Testis (tissue), 3 donors: ENCODE results near the gene NAPB. TPM values are rescaled to one million over a fixed set of nuclear protein-coding genes. Genes with fewer than 3 reads are reported as not detected.

Experiments used
- DNase-seq: peaks from one replicate; pipeline ENCODE4 v3.0.0-alpha.2; 2019
- H3K27ac ChIP-seq, 2 donors: fragments of 200-600 bp; sonication (generic); one replicate each; pipeline ENCODE4 v1.5.1; 2019
- H3K27me3 ChIP-seq: fragments of 200-600 bp; sonication (generic); one replicate; pipeline ENCODE4 v1.5.1; 2019
- H3K36me3 ChIP-seq: fragments of 200-600 bp; sonication (generic); one replicate; pipeline ENCODE4 v1.5.1; 2017; ENCODE audit warnings: low read depth; ENCODE audit errors: missing control alignments
- H3K4me1 ChIP-seq: fragments of 200-600 bp; sonication (generic); one replicate; pipeline ENCODE4 v1.5.1; 2019
- H3K4me3 ChIP-seq, 2 donors: fragments of 200-600 bp; sonication (generic); one replicate each; pipeline ENCODE4 v1.5.1; 2017 to 2019
- H3K9me3 ChIP-seq: fragments of 200-600 bp; sonication (generic); one replicate; pipeline ENCODE4 v1.5.1; 2017
- POLR2A ChIP-seq: fragments of 450-650 bp; IDR thresholded peaks from one replicate; pipeline ENCODE4 v1.6.1; 2017; ENCODE audit warnings: antibody characterized with exemption, mild to moderate bottlenecking, moderate library complexity
- WGBS, 2 donors: methylation state at CpG; one replicate each; pipeline ENCODE4 v1.1.5; 2018; 5-methylcytosine and 5-hydroxymethylcytosine counted together
- intact Hi-C: fragments of 100-400 bp; cut with DNase I; formaldehyde crosslinking; loops from one replicate; pipeline ENCODE4 v1.15.1; 2023; ENCODE audit warnings: low total_unique reads
- polyA plus RNA-seq: library from polyadenylated mRNA; stranded (reverse); fragments of 350-450 nt; fragmentation: Illumina TruSeq; extraction: RNeasy Lipid Tissue Mini Kit (QIAGEN cat#74804); gene quantifications from one replicate; pipeline ENCODE4 v1.2.3, GENCODE V29; 2014; ENCODE audit warnings: low read depth, low replicate concordance; ENCODE audit not compliant: insufficient read depth
- total RNA-seq, 2 donors: library from RNA; depleted of rRNA; stranded (reverse); fragments of >200 nt; gene quantifications; one replicate each; pipeline ENCODE4 v1.2.3, GENCODE V29; 2016
- TF ChIP-seq, protein P1 (sequence below), 3 experiments: fragments of 450-650 bp in 2 of 3; fragments of 200-600 bp in 1 of 3; sonication (generic) in 1 of 3; IDR thresholded peaks; one replicate each; pipeline ENCODE4 v1.5.1; 2016 to 2019; ENCODE audit warnings: antibody characterized with exemption in 3 of 3, mild to moderate bottlenecking in 2 of 3, moderate library complexity in 1 of 3

NAPB gene
- total and polyA plus RNA-seq, 3 donors from 2014 or later = 14.7 to 40.4 (median 37.8) TPM

- H3K9me3 ChIP-seq = no peaks in the 10 kb centered on the region
- WGBS, 2 donors = 34% methylated on average over 8 of the region's 8 CpGs
- H3K4me3 ChIP-seq = no peak overlapping the region
- H3K4me1 ChIP-seq = peaks cover 6% of the 10 kb centered on the region
- DNase-seq = peak; percentile 89
- no peak overlapping the region for H3K27ac ChIP-seq
- H3K27me3 ChIP-seq = no peaks in the 10 kb centered on the region
- intact Hi-C loops = loop anchor here (10.0 kb wide), 1 partner anchor 163 kb away; the partner anchor contains the start of gene CST9
- no peak for TF ChIP-seq POLR2A
- TF ChIP-seq, protein P1, sequence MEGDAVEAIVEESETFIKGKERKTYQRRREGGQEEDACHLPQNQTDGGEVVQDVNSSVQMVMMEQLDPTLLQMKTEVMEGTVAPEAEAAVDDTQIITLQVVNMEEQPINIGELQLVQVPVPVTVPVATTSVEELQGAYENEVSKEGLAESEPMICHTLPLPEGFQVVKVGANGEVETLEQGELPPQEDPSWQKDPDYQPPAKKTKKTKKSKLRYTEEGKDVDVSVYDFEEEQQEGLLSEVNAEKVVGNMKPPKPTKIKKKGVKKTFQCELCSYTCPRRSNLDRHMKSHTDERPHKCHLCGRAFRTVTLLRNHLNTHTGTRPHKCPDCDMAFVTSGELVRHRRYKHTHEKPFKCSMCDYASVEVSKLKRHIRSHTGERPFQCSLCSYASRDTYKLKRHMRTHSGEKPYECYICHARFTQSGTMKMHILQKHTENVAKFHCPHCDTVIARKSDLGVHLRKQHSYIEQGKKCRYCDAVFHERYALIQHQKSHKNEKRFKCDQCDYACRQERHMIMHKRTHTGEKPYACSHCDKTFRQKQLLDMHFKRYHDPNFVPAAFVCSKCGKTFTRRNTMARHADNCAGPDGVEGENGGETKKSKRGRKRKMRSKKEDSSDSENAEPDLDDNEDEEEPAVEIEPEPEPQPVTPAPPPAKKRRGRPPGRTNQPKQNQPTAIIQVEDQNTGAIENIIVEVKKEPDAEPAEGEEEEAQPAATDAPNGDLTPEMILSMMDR (IDR thresholded peaks at IDR 0.05) = peak; percentile 73 to 90 (median 78)
- H3K36me3 ChIP-seq = no peaks in the 10 kb centered on the region
Observed at GRCh38 chr20:23441850-23442313, 20.6 kb upstream of the NAPB start.

- H3K4me3 ChIP-seq = no peak overlapping the region
- 71 to 84% methylated on average over 2 of the region's 2 CpGs for WGBS, 2 donors
- TF ChIP-seq, protein P1 (IDR thresholded peaks at IDR 0.05) = no peak
- TF ChIP-seq POLR2A = no peak
- H3K9me3 ChIP-seq = no peaks in the 10 kb centered on the region
- no peaks in the 10 kb centered on the region for H3K27me3 ChIP-seq
- H3K27ac ChIP-seq = no peak overlapping the region
- peaks cover 9% of the 10 kb centered on the region for H3K4me1 ChIP-seq
- DNase-seq = no peak
- intact Hi-C loops = loop anchor here (10.0 kb wide), 1 partner anchor 165 kb away; the partner anchor contains the start of gene CST9
- no peaks in the 10 kb centered on the region for H3K36me3 ChIP-seq
Observed at GRCh38 chr20:23440004-23440403, 18.7 kb upstream of the NAPB start.

GRCh38 chr20:23438661-23439060 lies 17.4 kb upstream of the NAPB start:
- WGBS, 2 donors = 71 to 72% methylated on average over 5 of the region's 5 CpGs
- TF ChIP-seq, protein P1 (IDR thresholded peaks at IDR 0.05) = no peak
- no peak for TF ChIP-seq POLR2A
- H3K4me1 ChIP-seq = peaks cover 9% of the 10 kb centered on the region

DNA sequence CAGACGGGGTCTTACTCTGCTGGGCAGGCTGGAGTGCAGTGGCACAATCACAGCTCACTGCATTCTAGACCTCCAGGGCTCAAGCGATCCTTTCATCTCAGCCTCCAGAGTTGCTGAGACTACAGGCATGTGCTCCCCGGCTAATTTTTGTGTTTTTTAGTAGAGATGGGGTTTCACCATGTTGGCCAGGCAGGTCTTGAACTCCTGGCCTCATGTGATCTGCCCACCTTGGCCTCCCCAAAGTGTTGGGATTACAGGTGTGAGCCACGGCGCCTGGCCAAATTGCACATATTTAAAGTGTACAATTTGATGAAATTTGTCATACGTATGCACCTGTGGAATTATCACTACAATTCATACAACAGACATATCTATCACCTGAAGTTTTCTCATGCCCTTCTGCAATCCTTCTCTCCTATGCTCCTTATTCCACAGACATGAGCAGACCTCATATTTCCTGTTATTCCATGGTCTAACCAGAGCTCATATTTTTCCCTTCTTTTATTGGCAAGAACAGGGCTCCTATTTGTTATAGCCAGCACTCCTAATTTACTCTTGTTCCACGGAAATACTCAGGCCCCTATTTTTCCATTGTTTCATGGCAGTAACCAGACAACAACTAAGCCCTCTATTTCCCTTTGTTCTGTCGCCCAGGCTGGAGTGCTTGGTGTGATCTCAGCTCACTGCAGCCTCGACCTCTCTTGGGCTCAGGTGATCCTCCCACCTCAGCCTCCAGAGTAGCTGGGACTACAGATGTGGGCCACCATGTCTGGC lies 16.0 kb upstream of the NAPB start:
- intact Hi-C loops = no loop called here
- Histone ChIP-seq H3K36me3 (no peaks in the 10 kb centered on the region), H3K4me3 (no peak overlapping the region), H3K27me3 (no peaks in the 10 kb centered on the region), H3K9me3 (no peaks in the 10 kb centered on the region), H3K4me1 (peaks cover 7% of the 10 kb centered on the region), H3K27ac (no peak overlapping the region)
- DNase-seq = no peak
- TF ChIP-seq POLR2A = no peak
- TF ChIP-seq, protein P1 (IDR thresholded peaks at IDR 0.05) = no peak
- WGBS, 2 donors = 84 to 85% methylated on average over 9 of the region's 9 CpGs

More at GRCh38 chr20:23438661-23439060, 17.4 kb upstream of the NAPB start:
- Histone ChIP-seq H3K4me3 (no peak overlapping the region), H3K27me3 (no peaks in the 10 kb centered on the region), H3K9me3 (no peaks in the 10 kb centered on the region), H3K27ac (no peak overlapping the region), H3K36me3 (no peaks in the 10 kb centered on the region)
- intact Hi-C loops = no loop called here
- no peak for DNase-seq
